HG03565 (cell line): ENCODE data around the gene COL4A1.

Source experiments
- ATAC-seq: cut with Tn5 transposase; IDR thresholded peaks from one replicate; pipeline ENCODE4 v1.9.1; 2021; ENCODE audit warnings: mild to moderate bottlenecking, moderate library complexity; ENCODE audit not compliant: unreplicated experiment

COL4A1 gene

DNA sequence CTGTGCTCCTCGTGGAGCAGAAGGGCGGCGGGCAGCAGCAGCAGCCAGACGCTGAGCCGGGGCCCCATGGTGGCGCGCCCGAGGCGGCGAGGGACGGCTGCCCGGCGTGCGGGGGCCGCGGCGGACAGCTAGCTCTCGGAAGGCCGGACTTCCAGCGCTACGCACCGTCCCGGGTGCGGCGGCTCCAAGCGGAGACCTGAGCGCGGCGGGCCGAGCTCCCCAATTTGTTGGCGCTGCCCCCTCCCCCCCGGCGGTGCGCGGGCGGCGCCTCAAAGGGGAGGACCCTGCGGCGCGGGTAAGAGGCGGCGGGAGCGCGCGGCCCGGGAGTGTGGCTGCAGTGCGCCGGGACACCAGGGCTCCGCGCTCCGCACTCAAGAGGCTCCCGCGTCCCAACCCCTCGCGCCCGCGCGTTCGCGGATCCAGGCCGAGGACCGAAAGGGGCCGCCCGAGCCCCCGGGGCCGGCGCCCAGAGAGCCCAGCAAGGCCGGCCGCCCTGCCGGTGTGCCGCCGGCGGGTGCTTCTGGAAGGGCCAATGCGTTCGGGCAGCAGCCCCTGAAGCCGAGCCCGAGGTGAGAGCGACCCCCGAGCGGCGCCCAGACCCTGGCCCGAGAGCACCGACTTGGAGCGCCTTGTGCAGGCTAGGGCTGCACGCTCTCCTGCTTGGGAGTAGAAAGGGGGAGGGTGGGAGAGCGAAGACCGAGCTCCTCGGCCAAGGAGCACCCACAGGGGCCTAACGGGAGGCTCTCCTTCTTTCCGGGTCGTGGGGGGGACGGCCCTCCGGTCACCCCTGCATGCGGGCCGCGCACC lies at the start of gene COL4A1, which contains the start of gene COL4A2:
COL4A1 (minus strand) TSS at position 198 of the 807 bp plus-strand sequence; CDS start at position 68, 130 bp downstream.
COL4A2 (plus strand) TSS at position 325 of the 807 bp plus-strand sequence. CDS start 620 bp downstream, outside the sequence.
- no peak for ATAC-seq

DNA sequence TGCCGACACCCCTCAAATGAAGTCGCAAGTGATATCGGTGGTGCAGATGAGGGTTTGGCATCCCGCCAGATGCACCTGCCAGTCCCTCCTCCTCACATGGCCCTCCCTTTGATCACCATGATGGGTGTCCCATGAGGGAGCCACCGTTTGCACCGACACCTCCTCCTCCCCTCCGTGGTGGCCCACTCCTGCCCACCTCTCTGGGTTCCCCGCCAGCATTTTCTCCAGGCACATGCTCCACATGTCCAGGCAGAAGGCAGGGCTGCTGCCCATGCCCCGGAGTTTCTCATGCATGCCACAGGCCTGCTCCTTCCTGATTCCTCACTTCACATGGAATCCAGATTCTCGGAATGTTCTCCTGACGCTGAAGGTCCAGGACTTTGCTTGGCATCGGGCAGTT lies 49.4 kb upstream of the COL4A1 start:
- no peak for ATAC-seq

DNA sequence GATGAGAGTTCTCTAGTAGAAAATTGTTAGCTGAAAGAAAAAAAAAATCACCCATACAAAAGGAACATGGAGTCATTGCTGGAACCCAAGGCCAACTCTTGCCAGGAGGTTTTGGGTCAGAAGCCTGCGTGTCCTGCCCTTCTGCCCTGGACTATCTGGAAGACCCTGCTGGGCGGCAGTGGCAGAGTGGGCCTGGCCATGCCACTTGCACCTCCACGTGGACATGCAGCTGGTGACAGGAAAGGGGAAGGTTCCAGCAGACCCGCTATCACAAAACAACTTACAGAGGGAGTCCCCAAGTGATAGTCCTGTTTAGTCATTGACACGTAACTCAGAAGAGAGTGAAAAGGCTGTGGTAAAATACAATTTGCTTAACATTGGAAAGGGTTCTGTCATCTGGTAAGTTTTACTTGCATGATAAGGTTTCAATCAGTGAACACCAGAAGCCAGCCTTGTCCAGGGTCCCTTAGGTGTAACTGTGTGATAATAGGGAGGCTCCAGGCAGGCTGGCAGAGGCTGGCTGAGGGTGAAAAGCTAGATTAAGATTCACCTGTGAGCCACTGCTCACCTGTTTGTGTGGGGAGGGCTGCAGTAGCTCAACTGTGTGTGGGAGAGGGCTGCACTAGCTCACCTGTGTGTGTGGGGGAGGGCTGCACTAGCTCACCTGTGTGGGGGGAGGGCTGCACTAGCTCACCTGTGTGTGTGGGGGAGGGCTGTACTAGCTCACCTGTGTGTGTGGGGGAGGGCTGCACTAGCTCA lies 47.9 kb upstream of the COL4A1 start:
- no peak for ATAC-seq

DNA sequence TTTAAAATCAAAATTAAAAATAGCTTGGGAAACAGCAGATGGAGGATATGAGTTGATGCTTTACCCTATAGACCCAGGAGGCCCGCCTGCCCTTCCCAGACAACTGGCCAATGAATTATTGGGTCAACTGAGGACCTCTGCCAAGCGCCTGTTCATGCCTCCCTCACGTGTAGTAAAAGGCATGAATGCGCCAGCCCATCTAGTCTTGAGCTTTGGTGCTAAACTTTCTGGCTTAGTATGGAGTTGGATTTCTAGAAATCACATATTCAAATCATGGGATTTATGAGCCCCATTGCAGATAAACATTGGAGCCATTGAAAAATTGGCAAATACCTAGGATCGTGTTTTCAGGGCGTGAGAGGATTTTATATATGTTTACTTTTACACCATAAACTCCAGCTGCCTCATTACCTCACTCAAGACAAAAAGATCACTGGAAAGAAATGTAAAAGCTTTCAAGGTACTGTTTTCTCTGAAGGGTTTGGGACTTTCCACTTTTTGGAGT lies 47.2 kb upstream of the COL4A1 start:
- ATAC-seq: no peak

DNA sequence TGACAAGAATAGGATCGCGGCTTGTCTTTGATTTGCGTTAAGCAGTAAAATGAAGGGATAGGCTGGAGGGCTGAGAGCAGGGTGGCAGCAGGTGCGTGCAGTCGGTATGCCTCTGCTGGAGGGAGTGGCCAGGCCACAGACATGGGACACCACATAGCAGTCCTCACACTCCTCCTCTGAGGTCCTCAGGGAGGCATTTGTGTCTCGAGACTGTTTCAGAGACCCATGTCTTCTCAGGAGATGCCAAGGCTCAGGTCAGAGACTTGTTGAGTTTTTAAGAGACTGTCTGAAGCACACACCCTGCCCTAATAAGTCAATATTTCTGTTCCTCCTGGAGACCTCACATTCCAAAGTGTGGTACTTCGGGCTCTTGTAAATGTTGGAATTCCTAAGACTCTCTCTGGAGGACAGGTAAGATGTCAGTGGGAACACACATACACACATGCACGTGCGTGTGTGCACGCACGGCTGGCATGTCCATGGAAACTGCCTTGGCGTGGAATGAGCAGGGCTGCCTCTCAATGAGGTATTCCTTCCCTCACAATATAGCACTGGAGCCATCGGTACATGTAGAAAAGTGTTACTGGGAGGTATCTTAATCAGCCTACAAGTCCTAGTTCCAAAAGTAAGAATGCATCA lies 46.5 kb upstream of the COL4A1 start:
- ATAC-seq: no peak

DNA sequence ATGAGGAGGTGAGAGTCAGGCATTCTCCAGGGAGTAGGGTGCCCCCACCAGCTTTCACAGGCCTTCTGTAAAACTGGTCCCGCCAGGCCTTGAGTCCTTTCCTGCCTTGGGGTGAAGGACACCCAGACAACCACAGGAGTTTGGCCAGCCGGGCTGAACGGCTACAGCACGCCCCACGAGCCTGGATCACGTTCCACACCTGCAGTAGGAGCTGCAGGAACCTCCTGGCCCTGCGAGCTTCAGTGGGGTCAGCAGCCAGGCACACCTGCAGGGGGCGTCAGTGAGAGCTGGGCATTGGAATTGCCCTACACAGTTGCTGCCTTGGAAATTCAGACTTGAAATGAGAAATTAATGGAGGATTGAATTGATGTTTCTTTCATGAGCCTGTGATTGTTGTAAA lies 45.8 kb upstream of the COL4A1 start:
- ATAC-seq: no peak

DNA sequence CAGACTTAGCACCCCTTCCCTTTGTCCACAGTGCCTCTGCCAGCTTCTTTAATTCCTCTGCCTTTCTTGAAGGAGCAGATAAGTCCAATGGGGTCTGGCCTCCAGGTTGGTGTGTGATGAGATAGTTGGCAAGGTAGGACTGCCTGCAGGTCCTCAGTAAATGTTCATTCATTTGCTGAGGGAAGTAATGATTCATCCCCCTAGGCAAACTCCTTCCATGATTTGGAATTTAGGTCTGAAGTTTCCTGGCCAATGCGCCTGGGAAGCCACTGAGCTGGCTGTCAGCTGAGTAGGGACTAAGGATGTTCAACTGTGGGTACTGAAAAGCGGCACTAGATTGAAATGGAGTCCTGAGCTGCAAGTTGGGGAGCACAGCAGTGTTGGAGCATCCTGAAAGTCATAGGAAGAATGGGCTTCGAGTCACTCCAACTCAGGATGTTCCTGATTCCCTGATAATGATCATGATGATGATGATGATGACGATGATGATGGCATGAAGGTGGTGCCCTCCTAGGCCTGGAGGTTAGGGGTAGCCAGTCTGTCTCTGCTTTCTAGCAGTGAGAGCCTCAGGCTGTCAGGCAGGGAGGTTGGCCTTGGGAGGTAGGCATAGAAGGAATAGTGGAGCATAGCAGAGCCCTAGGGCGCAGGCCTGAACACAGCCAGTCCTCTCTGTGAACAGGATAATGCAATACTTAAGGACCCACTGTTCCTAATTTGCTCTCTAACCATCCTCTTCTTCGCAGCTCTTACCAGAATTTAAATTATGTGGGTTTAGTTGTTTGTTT lies 44.9 kb upstream of the COL4A1 start:
- ATAC-seq: no peak

DNA sequence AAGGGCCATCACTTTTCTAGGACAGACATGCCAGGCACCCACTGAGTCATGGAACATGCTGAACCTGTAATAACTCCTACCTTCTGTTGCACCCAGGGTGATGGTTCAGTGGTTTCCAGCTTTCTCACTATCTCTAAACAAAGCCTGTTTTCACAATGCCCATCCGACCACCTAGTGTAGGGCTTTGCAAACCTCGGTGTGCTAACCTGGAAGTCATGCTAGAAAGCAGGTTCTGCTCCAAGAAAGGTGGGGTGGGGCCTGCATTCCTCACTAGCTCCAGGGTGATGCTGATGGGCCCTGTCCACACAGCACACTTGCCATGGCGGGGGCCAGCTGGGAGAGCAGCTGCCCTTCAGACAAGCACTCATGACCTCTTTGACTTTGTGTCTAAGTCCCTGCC lies 43.6 kb upstream of the COL4A1 start:
- ATAC-seq: no peak

DNA sequence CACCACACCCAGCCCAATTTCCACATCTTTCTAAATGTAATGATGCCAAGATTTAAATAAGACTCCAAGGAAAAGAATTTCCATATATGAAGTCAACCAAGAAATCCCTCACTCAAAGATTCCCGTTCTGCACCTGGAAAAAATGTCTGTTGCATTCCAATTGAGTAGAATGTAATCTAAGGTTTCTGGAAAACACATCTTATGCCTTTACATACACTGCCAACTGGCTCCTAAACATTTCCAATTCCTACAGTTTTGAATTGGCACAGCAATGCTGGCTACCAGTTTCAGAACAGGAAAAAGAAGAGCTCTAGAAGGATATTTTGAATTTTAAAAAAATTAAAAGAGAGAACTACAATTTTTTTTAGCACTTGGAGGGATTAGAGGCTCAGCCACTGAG lies 43.1 kb upstream of the COL4A1 start:
- ATAC-seq: no peak

DNA sequence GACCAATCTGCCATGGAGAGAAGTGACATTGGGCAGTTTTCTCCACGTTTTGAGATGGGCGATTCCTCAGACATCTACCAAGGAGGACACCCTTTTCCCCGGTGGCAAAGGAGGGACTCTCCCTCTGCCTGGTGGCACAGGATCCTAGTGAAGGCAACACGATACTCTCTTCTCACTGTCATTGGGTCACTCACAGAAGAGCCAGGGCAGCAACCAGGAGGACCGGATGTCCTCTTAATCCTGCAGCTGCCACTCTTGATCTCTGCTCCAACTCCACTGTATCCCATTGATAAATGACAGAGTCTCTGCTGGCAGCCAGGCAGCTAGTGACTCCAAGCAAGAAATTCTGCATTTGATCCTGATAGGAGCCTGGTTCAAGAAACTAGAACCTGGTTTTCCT lies 42.3 kb upstream of the COL4A1 start:
- no peak for ATAC-seq

DNA sequence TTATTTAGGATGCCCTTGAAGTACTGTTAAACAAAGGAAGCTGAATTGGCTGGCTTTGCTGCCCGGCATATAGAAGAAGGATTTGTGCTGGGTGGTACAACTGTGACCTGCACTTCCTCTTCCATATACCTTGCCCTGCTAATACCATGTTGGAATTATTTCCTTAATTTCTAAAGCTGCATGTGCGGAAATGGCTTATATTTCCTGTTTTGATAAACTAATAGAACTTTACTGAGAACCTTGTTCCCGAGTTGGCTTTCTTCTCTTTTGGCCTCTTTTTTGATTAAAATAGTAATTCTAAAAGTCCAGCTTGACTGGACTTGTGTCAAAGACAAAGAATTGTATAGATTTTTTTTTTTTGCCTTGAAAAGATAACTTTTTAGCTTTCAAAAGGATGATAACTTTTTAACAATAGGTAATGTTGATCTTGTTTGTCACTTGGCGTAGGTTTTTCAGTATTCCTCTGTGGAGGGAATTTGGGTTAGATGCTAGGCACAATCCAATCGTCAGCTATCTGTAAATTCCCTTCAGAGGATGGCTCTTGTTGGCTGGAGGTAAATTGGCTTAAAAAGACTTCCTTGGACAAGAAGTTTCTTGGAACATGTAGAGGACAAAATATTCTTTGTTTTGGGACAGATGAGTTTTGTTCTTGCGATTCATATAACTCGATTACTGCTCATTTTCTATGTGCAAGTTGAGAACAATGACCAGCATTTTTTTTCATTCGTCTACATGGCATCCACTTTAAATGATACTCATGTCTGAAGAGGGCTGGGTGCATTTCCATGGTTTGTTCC lies 41.5 kb upstream of the COL4A1 start:
- no peak for ATAC-seq

DNA sequence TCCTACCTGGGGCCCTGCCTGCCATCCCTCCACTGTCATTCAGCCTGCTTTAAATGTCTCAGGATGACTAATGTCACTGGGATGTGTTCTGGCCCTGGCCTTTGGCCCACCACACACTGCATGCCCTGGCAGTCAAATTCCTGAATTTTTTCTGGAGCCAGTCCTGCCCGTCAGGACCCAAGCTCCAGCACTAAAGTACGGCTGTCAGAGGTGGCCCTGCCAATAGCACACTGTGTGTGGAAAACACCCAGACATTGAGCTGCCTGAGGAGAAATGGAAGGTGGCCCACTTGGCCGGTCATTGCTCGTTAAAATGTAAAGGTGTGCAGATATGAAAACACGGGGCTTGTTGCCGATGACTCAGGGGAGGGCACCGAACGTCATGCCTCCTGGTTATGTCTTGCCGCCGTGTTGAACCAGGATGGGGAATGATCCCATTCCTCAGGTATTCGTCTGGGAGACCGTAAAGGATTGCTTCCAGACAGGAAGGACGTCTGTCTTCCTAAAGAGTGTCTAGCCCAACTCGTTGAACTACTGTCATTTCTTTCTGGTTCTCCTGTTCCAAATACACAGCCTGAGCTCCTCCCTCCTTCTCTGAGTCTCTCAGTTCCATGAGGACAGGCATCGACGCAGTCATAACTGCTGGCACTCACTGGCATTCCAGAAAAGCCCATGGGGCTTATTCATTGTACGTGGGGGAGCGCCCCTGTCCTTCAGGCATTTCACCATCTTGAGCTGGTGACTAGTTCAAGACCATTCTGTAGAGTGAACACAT lies 40.8 kb upstream of the COL4A1 start:
- ATAC-seq: no peak

DNA sequence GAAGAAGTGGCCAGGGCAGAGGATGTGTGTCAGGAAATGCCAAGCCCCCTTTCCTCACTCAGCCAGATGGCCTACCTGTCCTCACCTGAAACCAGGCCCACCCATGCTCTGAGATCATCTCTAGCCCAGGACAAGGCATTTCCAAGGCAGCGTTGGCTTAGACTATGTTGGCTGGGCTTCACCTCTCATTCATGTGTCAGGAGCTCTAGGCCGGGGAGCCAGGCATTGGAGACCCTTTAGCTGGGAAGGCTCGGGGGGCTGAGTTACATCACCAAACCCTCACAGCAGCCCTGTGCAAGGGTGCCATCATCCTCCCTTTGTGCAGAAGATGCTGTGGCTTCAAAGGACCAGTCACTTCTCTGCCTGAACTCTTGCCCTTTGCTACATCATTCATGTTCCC lies 40.1 kb upstream of the COL4A1 start:
- ATAC-seq: no peak

DNA sequence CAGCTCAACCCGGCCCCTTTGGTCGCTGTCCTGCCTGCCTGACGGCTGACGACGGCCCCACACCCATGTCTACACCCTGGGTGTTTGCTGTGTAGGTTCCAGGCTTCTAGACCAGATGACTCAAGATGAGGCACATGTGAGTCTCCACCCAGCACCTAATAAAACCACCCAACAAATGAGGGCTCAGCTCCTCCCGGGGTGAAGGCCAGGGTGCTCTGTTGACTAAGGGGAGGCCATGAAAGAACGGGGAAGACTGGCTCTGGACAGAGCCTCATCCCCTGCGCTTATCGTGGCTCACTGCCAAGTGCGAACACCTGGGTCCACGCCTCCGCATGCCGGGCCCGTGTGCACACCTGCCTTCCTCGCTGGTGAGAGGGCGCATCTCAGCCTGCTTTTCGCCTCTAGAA lies 39.7 kb upstream of the COL4A1 start:
- ATAC-seq: no peak

DNA sequence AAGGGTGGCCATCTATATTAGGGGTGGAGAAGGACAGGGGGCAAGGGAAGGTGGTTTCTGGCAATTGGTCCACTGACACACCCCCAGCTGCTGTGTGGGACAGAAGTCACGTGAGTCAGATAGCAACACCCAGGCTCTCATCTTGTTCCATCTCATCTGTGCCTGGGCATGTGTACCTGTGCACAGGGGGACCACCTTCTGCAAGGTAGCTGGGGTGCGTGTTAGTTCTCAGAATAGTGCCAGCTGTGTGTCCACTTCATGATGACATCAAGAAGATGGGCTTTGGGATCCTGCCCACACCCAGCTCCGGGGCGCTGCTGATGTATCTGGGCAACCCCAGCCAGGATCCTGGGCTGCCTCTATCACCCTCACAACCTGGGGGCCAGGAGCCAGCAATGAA lies 38.7 kb upstream of the COL4A1 start:
- no peak for ATAC-seq

DNA sequence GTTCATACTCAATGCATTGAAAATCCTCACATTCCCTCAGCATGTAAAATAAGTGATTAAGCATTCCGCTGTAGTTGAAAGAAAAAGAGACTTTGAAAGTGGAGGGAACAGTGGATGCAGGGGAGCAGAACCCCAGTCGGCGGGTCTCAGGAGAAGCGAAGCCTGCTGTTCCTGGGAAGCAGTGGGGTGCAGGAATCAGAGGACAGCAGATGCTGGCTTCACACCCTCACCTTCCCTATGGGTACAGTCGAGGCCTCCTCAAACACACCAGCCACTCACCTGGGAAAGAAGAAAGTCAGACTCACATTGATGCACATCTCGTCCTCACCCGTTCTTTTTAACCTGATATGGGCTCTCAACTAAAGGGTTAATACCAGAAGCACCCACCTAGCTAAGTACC lies 38.3 kb upstream of the COL4A1 start:
- no peak for ATAC-seq

DNA sequence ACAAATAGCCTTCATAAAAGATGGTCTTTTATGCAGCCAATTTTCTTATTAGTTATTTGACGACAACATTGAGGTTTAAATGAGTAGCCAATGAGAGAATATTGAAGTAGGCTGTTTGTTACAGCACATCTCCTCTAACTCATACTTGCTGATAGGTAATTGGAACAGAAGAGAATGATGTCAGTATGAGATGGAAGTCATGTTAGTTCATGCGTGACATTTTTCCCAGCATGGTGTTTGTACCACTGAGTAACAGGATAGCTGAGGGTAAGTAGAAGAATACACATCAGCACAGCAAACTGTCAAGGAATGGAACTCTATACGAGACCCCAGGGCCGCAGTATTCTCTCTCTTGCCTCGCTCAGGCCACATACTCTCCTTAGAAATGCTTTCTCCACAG lies 37.4 kb upstream of the COL4A1 start:
- no peak for ATAC-seq

DNA sequence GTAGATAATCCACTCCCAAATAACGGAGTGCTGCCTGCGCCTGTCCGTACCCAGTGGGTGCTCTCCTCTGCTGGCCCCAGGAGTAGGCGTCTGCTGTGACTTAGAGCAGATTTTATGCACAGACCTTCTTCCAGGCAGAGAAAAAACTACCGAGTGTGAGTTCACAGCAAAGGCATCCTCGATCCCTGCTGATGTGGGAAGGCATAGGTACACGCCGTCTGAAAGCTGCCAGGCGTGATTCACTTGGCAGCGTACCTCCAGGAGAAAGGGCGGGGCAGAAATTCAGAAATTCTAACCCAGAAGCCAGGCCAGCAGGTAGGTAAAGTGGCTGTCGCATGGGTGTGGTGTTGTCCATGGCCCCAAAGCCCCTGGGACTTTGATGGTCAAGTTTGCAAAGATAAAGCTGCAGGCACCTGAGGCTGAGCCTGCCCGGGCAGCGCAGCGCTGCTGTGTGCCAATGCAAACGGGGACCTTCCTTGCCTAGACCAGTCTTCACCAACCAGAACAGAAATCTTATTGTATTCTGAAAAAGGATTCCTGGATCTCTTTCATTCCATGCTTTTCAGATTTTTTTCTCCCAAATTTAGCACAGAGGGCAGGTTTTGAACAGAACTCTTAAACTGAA lies 36.4 kb upstream of the COL4A1 start:
- no peak for ATAC-seq

DNA sequence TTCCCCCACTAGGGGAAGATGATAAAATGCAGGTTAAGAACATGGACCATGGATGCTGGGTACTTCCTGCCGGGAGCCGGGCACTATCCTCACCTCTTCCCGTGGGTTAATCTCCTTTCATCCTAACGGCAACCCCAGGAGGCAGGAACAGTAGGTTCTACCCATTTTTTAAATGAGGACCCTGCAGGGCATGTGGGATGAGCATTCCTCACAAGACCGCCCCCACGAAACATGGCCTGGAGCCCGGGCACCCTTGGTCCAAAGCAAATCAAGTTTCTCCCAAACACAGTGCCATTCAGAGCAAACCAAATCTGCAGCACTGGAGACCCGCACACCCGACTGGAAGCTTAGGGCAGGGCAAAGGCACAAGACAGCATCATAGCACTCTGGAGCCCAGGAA lies 35.5 kb upstream of the COL4A1 start:
- ATAC-seq: no peak
